Heart left ventricle (tissue), 13 donors: ENCODE results near the gene CYTH1.

Source experiments
- CTCF ChIP-seq, 12 donors: fragments of 200-600 bp; sonication (generic) in 4 of 12; IDR thresholded peaks; one replicate each; pipeline versions ENCODE4 v1.5.0 to v1.8.0; 2018 to 2022; ENCODE audit warnings: antibody characterized with exemption in 12 of 12, mild to moderate bottlenecking in 5 of 12
- POLR2A ChIP-seq, 2 donors: fragments of 450-650 bp; IDR thresholded peaks; one replicate each; pipeline ENCODE4 v1.6.1; 2017; ENCODE audit warnings: antibody characterized with exemption in 2 of 2, mild to moderate bottlenecking in 2 of 2, moderate library complexity in 2 of 2
- donor health status: ischemic (EF 13 %, LVEDD 7.1; RV severe dilation, severe dysfunction).
- donor health status: DM: no; HTN: yes; CAD: no.
- donor health status: DM: no; HTN: no; CAD: no.
- donor health status: ischemic (EF 25% LVEDD 6.9; RV normal size, moderate dysfunction).
- donor health status: ischemic (EF 25% LVEDD 5.7; RV mildly dilated, moderate dysfunction).
- donor health status: ischemic (EF 35%, LVEDD 5.7; RV mildly dilated, moderate dysfunction).
- donor health status: nonischemic (EF 11% LVEDD 7.7; RV severe dilation, severe dysfunction).
- donor health status: DM: yes; HTN: yes; CAD: no.
- donor health status: PGD.
- donor health status: ischemic (EF 29% LVEDD 5.4; RV normal size, mild dysfunction).
- donor health status: nonischemic (EF 23%, LVEDD 6.1; RV moderate dilation, normal function).

- TF ChIP-seq CTCF (IDR thresholded peaks at IDR 0.05) (no peak), POLR2A (IDR thresholded peaks at IDR 0.05) (no peak)
Measured at GRCh38 chr17:78714534-78714933, 67.5 kb downstream of the CYTH1 start.
